BLaER1 treated with 17β-estradiol and CSF1 and Interleukin-3, amounts not matched to agents 10 nM and 100 nM (cell line): ENCODE results near the gene ZBTB24.

Experiments used
- H3K27ac ChIP-seq, 11 experiments: shearing (Covaris generic); formaldehyde crosslinking; 2 replicates each; pipeline ENCODE4 v1.8.1; 2022
- H3K27me3 ChIP-seq, 11 experiments: shearing (Covaris generic); formaldehyde crosslinking; 2 replicates each; pipeline ENCODE4 v1.8.1; 2022
- H3K36me3 ChIP-seq, 11 experiments: shearing (Covaris generic); formaldehyde crosslinking; 2 replicates each; pipeline ENCODE4 v1.8.1; 2022
- H3K4me1 ChIP-seq, 10 experiments: shearing (Covaris generic); formaldehyde crosslinking; 2 replicates each; pipeline ENCODE4 v1.8.1; 2022
- H3K4me2 ChIP-seq, 11 experiments: shearing (Covaris generic); formaldehyde crosslinking; 2 replicates each; pipeline ENCODE4 v1.8.1; 2022
- H3K4me3 ChIP-seq, 10 experiments: shearing (Covaris generic); formaldehyde crosslinking; 2 replicates each; pipeline ENCODE4 v1.8.1; 2022
- H3K9ac ChIP-seq, 11 experiments: shearing (Covaris generic); formaldehyde crosslinking; 2 replicates each; pipeline ENCODE4 v1.8.1; 2022
- H3K9me3 ChIP-seq, 11 experiments: shearing (Covaris generic); formaldehyde crosslinking; replicated peaks in 1 of 11; 2 replicates each; pipeline ENCODE4 v1.8.1; 2022
- H4K20me1 ChIP-seq, 11 experiments: shearing (Covaris generic); formaldehyde crosslinking; 2 replicates each; pipeline ENCODE4 v1.8.1; 2022
- Cebpa-rat ChIP-seq, 11 experiments: shearing (Covaris generic); IDR thresholded peaks; 2 replicates each; pipeline ENCODE4 v1.8.1; 2022

ZBTB24 gene

GRCh38 chr6:109516929-109517328 is 33.9 kb upstream of the ZBTB24 start:
- no peaks in the 10 kb centered on the region for H3K27me3 ChIP-seq
- no peak for TF ChIP-seq Cebpa-rat (IDR thresholded peaks at IDR 0.05)
- H3K4me3 ChIP-seq, result no peak overlapping the region
- H3K36me3 ChIP-seq, result no peaks in the 10 kb centered on the region
- no peaks in the 10 kb centered on the region for H4K20me1 ChIP-seq
- H3K4me1 ChIP-seq, result peaks cover 14 to 30% (median 23%) of the 10 kb centered on the region in 10 experiments; a peak in 19 of 20 replicates
- H3K4me2 ChIP-seq, result peak overlapping the region in 10 of 11 experiments; percentile 5 to 81 (median 61); a peak in 17 of 22 replicates
- no peak overlapping the region for H3K9ac ChIP-seq
- 0 out of 22 replicates have a peak overlapping the region, but pooled peaks of 2 of the 11 experiments have one; percentile 3 to 5 for H3K27ac ChIP-seq
- peaks cover 0 to 20% (median 11%) of the 10 kb centered on the region in 11 experiments; a peak in 15 of 22 replicates for H3K9me3 ChIP-seq

- Histone ChIP-seq H4K20me1 (no peaks in the 10 kb centered on the region), H3K4me3 (peak overlapping the region in 5 of 10 experiments; percentile 1 to 27 (median 20); a peak in 4 of 20 replicates), H3K4me1 (peaks cover 14 to 27% (median 21%) of the 10 kb centered on the region in 10 experiments; a peak in 19 of 20 replicates), H3K9ac (no peak overlapping the region), H3K27ac (no peak overlapping the region), H3K9me3 (peaks cover under 1 to 30% (median 16%) of the 10 kb centered on the region in 11 experiments; a peak in 20 of 22 replicates), H3K4me2 (peak overlapping the region; percentile 34 to 81 (median 65)), H3K36me3 (no peaks in the 10 kb centered on the region), H3K27me3 (no peaks in the 10 kb centered on the region)
- no peak for TF ChIP-seq Cebpa-rat (IDR thresholded peaks at IDR 0.05)
These were observed 32.9 kb upstream of the ZBTB24 start for GRCh38 chr6:109515781-109516409.

- Histone ChIP-seq H3K27ac (no peak overlapping the region), H3K4me2 (peak overlapping the region in 3 of 11 experiments; percentile 65 to 81 (median 72); a peak in 4 of 22 replicates), H3K9ac (no peak overlapping the region)
These were observed 31.9 kb upstream of the ZBTB24 start for GRCh38 chr6:109514946-109515345.

GRCh38 chr6:109513571-109514071 is 30.6 kb upstream of the ZBTB24 start:
- no peak overlapping the region for H3K4me3 ChIP-seq
- no peak overlapping the region for H3K4me2 ChIP-seq
- no peak overlapping the region for H3K9ac ChIP-seq
- H3K27me3 ChIP-seq, result no peaks in the 10 kb centered on the region
- no peak for TF ChIP-seq Cebpa-rat (IDR thresholded peaks at IDR 0.05)
- no peak overlapping the region for H3K27ac ChIP-seq
- H3K9me3 ChIP-seq, result peaks cover 16 to 27% (median 22%) of the 10 kb centered on the region in 11 experiments
- H3K4me1 ChIP-seq, result peaks cover 14 to 27% (median 21%) of the 10 kb centered on the region in 10 experiments; a peak in 19 of 20 replicates
- H3K36me3 ChIP-seq, result peaks cover 0 to 10% (median 0%) of the 10 kb centered on the region in 11 experiments; a peak in 4 of 22 replicates
- no peaks in the 10 kb centered on the region for H4K20me1 ChIP-seq

More at GRCh38 chr6:109514946-109515345, 31.9 kb upstream of the ZBTB24 start:
- no peak overlapping the region for H3K4me3 ChIP-seq
- H3K9me3 ChIP-seq, result peaks cover 10 to 32% (median 23%) of the 10 kb centered on the region in 11 experiments
- H3K4me1 ChIP-seq, result peaks cover 14 to 27% (median 21%) of the 10 kb centered on the region in 10 experiments; a peak in 19 of 20 replicates
- no peak for TF ChIP-seq Cebpa-rat (IDR thresholded peaks at IDR 0.05)
- peaks cover 0 to 8% (median 0%) of the 10 kb centered on the region in 11 experiments; a peak in 4 of 22 replicates for H3K36me3 ChIP-seq
- H3K27me3 ChIP-seq, result no peaks in the 10 kb centered on the region
- no peaks in the 10 kb centered on the region for H4K20me1 ChIP-seq

GRCh38 chr6:109512271-109512817 is 29.3 kb upstream of the ZBTB24 start:
- Histone ChIP-seq H3K4me1 (peaks cover 14 to 23% (median 20%) of the 10 kb centered on the region in 10 experiments; a peak in 19 of 20 replicates), H3K27ac (no peak overlapping the region), H3K36me3 (peaks cover 0 to 10% (median 0%) of the 10 kb centered on the region in 11 experiments; a peak in 4 of 22 replicates), H3K4me2 (no peak overlapping the region), H4K20me1 (no peaks in the 10 kb centered on the region), H3K27me3 (no peaks in the 10 kb centered on the region), H3K4me3 (no peak overlapping the region), H3K9me3 (peaks cover 16 to 27% (median 22%) of the 10 kb centered on the region in 11 experiments), H3K9ac (no peak overlapping the region)
- TF ChIP-seq Cebpa-rat (IDR thresholded peaks at IDR 0.05), result no peak

GRCh38 chr6:109511832-109512231 is 28.8 kb upstream of the ZBTB24 start:
- Histone ChIP-seq H3K9me3 (peaks cover 16 to 27% (median 22%) of the 10 kb centered on the region in 11 experiments), H3K36me3 (peaks cover 0 to 10% (median 0%) of the 10 kb centered on the region in 11 experiments; a peak in 4 of 22 replicates), H3K4me3 (no peak overlapping the region), H3K27ac (no peak overlapping the region), H3K27me3 (no peaks in the 10 kb centered on the region), H3K9ac (no peak overlapping the region), H3K4me2 (no peak overlapping the region), H4K20me1 (no peaks in the 10 kb centered on the region), H3K4me1 (peaks cover 10 to 18% (median 16%) of the 10 kb centered on the region in 10 experiments; a peak in 19 of 20 replicates)
- TF ChIP-seq Cebpa-rat (IDR thresholded peaks at IDR 0.05), result no peak

- Histone ChIP-seq H3K4me2 (no peak overlapping the region), H3K4me3 (no peak overlapping the region), H3K27ac (no peak overlapping the region), H3K9me3 (peaks cover 16 to 27% (median 22%) of the 10 kb centered on the region in 11 experiments), H3K27me3 (no peaks in the 10 kb centered on the region), H3K36me3 (peaks cover 0 to 10% (median 0%) of the 10 kb centered on the region in 11 experiments; a peak in 4 of 22 replicates), H3K9ac (no peak overlapping the region), H3K4me1 (peaks cover 0 to 3% (median 1%) of the 10 kb centered on the region in 10 experiments; a peak in 10 of 20 replicates), H4K20me1 (no peaks in the 10 kb centered on the region)
- TF ChIP-seq Cebpa-rat (IDR thresholded peaks at IDR 0.05), result no peak
These were observed 27.3 kb upstream of the ZBTB24 start for GRCh38 chr6:109510358-109510757.

GRCh38 chr6:109508166-109508860 is 25.3 kb upstream of the ZBTB24 start:
- H3K4me1 ChIP-seq, result peaks cover 0 to 9% (median 0%) of the 10 kb centered on the region in 10 experiments; a peak in 3 of 20 replicates
- H3K4me2 ChIP-seq, result no peak overlapping the region

More at GRCh38 chr6:109508166-109508860, 25.3 kb upstream of the ZBTB24 start:
- H4K20me1 ChIP-seq, result no peaks in the 10 kb centered on the region
- no peak for TF ChIP-seq Cebpa-rat (IDR thresholded peaks at IDR 0.05)
- peaks cover 16 to 27% (median 22%) of the 10 kb centered on the region in 11 experiments for H3K9me3 ChIP-seq
- no peak overlapping the region for H3K9ac ChIP-seq
- H3K27ac ChIP-seq, result no peak overlapping the region
- no peaks in the 10 kb centered on the region for H3K27me3 ChIP-seq
- peaks cover 0 to 10% (median 0%) of the 10 kb centered on the region in 11 experiments; a peak in 4 of 22 replicates for H3K36me3 ChIP-seq
- no peak overlapping the region for H3K4me3 ChIP-seq
